ENCODE measurements around the gene AUTS2.
"Not testable (repeated sequence)": the region's sequence is repeated elsewhere in the genome, so short reads cannot be mapped to it uniquely, and the experiment has no call there.

The AUTS2 gene

DNA sequence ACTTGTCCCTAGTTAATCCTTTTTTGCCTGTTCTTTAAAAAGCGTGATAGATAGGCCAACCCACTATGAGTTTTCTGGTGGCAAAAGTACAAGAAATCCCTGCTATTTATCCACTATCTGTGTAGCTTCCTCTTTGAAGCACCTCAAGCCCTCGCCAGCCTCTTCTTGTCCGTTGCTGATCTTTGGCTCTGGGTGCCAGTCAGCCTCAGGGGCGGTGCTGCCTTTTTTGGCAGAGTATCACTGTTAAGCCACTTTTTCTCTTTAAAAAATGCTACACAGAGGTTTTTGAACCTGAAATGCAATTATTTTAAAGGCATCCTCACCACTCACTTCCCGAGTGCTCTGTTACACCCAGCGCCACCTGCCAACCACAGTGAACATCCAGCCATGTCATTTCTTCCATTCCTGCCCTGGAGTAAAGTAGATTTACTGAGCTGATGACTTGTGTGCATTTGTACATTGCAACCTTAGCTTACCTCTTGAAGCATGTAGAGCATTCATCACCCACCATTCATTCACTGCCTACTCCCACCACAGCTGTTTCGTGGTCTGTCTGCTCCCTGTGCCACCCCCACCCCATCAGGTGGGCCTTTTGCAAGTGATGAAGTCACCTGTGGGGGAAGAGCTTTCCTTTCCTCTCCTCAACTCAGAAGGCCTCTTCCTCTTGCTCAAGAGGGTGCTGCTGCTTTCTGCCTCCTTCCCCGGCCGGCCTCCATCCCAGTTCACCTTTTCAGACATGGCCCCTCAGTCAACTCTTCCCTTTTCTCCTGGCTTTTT lies 1119.5 kb downstream of the AUTS2 start:
- DNase-seq (ENCODE audit: low read depth), result no peak

DNA sequence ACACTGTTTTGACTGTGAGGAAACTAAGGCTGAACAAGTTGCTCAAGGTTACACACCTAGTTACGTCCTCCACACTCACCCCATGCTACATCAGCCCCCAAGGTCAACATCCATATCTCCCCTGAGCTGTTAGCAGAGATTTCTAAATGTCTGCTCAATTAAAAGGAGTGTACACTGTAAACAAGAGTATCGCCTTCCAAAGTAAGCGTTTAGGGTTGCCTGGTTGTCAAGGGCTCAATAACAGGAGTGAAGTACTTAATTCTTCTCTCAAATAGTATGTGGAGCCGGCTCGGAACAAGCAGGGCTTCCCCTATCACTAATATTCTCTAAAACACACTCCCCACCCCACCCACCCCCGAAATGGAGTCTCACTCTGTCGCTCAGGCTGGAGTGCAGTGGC lies 1120.8 kb downstream of the AUTS2 start:
- DNase-seq (ENCODE audit: low read depth), result no peak

DNA sequence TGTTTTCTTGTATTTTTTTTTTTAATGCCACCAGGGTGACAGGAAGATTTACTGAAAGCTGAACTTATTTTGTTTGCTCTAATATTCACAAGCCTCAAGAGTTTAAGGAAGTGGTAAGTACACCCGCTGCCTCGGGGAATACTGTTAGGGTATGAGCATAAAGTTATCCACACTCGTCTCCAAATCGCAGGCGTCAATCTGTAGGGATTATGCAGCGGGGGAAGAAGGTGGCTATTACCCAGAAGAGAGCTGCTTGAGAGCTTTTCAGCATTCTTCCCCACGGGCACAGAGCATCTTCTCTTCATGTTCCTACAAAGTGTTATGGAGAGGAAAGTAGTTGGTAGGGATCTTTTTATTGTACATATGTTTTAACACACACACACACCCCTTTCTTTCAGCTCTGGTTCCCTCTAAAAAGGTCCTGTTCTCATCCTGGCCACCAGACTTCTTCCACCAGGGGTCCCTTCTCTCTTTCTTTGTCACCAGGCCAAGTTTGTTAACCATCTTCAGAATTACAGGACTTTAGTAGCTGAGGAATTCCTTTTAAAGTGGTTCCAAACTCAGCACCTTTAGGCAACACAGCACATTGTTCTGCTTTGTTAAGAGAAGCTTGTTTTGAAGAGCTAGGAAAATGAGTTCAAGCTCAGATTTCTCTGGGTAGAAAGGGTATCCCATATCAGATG lies 1122.1 kb downstream of the AUTS2 start:
- DNase-seq (ENCODE audit: low read depth), result no peak

DNA sequence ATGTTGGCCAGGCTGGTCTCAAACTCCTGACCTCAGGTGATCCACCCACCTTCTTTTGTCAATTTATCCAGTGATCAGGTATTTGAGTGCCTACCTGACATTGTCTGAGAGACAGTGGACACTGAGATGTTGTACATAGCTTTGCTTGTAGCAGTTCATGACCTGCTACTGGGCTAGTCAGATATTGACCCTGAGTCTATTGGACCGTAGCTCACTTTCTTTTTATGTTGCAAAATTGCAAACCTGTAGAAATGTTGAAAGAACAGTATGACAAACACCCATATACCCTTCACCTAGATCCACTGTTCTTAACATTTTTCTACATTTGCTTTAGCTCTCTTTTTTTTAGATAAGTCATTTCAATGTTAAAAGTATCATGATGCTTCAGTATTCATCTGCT lies 1123.2 kb downstream of the AUTS2 start:
- no peak for DNase-seq (ENCODE audit: low read depth)

DNA sequence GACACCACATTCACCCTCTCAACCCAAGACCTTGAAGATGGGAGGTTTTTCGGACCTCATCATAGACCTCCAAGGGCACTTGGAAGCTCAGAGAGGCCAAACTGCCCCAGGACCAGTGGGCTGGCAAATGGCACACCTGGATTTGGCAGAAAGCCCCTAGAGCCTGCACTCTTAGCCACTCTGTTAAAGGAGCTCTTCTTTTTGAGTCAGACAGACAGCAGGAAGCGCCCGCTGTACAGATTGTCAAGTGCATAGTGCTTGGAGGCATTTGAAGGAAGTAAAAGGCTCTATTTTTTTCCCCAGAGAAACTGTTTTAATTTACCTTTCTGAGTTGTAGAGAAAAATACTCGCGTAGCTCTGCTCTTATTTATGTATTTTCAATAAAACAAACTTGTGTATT lies 1125.1 kb downstream of the AUTS2 start:
- DNase-seq (ENCODE audit: low read depth), result no peak

DNA sequence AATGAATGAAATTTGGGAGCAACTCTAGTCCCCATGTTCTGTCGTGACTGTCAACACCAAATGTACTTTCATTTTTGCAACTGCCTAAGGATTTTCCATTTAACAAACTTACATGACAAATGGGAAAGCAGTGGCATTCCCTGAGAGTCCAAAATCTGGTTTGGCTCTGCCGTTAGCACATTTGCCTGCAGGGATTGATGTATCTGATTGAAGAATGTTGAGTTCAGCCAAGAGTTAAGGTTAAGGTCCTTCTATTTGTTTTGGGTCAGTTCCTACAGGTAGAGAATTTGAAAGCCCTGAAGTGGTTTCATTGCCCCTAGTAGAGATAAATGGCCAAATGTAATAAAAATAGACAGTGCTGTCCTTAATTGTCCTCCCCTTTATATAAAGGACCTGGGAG lies 1127.2 kb downstream of the AUTS2 start:
- no peak for DNase-seq (ENCODE audit: low read depth)

DNA sequence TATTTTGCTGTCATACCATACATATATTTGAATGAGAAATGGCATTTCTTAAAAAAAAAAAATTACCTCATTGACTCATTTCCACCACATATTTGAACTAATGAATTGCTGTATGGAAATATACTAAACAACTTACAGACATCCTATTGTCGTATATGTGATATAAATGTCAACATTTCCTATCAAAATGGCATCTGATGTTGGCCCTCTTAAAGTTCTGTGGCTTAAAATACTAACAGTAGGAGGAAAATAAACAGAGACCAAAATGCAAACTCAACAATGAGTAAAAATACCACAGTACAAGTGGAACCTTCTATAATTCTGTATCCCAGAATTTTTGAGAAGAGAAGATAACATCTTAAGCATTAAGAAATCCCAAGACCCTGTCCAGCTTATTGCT lies 1128.0 kb downstream of the AUTS2 start:
- DNase-seq (ENCODE audit: low read depth), result no peak

DNA sequence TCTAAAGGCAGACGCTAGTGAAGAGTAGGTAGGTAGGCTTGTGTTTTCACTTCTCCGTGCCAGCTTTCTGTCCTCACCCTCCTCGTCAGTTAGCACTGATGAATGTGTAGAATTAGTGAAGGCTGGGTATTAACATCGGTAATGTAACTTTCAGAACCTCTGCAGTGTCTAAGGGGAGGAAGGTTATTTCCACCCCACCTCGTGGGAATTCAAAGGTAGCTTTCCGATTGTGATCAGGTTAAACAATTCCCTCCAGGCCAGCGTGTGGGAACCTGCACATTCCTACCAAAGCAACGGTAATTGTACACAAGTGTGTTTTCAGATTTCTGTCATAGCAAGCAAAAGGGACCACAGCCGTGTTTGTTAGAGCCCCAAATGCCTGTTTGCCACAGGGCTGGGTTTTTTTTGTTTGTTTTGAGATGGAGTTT lies 1128.7 kb downstream of the AUTS2 start:
- DNase-seq (ENCODE audit: low read depth), result no peak

DNA sequence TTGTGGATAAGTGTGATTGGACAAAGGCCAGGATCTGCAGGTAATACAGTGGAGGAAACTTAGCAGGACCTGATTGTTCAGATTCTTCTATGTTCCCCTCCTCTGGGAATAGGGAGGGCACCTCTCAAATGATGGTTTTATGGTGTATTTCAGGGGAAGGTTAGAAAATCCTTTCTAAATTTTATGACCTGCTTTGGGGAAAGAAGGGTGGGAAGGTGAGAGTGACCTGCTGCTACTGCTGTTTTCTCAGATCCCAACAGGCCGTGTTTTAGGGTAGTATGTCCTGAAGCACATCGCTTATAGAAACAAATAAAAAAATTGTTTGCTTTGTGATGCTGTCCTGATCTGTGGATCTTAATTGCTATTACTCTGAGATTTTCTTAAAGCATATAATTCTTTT lies 1129.6 kb downstream of the AUTS2 start:
- no peak for DNase-seq (ENCODE audit: low read depth)

DNA sequence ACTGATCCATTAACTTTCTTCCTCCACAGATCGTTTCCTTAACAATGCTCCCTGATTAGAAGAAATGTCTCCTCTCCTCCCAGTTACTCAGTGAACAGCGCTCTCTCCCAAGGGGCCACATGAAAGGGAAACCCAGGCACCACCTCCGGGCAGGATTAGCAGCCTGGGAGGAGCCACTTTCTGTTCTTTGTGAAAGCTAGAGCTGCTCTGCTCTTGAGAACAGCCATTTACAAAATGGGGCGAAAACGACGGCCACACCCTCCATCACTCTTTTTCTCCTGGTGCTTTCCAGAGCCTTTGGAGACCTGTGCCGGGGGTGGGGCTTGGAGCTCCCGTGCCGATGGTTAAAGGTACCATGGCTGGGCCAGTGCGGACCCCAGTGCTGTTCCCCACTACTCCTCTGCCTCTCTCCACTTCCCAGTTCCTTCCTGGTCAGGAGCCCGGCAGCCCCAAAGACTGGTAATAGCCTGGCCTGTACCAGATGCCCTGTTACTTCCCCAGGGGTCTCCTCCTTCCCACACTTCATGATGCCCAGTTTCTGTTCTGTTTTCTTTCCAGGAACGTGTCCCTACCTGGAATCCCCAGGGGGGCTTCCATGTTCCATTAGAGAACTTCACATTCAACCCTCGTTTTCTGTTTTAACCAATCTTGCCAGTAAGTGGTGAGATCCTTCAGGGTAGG lies 1130.7 kb downstream of the AUTS2 start:
- DNase-seq (ENCODE audit: low read depth), result no peak

DNA sequence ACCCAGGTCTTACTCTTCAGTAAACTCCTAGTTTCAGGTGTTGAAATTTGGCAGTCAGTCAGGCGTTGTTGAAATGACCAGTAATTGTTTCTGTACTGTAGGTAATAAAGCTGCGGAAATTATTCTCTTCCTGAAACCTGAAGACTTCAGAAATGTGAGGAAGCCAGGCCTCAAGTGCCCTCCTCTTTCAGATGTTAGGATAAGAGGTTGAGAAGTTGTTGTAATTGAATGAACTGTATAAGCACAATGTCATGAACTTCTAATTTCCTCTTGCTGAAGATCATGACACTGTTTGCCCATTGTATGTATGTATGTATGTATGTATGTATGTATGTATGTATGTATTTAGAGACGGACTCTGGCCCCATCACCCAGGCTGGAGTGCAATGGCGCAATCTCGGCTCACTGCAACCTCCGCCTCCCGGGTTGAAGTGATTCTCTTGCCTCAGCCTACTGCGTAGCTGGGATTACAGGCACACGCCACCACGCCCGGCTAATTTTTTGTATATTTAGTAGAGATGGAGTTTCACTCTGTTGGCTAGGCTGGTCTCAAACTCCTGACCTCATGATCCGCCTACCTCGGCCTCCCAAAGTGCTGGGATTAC lies 1131.4 kb downstream of the AUTS2 start:
- not testable (repeated sequence) for DNase-seq (ENCODE audit: low read depth)

DNA sequence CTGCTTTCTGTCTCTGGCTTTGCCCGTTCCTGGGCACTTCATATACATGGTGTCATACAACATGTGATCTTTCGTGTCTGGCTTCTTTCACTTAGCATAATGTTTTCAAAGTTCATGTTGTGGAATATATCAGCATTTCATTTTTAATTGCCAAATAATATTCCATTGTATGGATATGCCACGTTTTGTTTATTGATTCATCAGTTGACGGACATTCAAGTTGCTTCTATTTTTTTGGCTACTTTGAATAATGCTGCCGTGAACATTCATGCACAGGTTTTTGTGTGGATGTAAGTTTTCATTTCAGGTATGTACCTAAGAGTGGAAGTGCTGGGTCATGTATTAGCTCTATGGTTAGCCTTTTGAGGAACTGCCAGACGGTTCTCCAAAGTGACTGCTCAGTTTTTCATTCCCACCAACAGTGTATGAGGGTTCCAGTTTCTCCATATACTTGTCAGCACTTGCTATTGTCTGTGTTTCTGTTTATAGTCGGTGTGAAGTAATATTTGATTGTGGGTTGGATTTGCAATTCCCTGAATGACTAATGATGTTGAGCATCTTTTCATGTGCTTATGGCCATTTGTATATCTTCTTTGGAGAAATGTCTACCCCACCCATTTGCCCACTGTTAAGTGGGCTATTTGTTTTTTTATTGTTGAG lies 1132.3 kb downstream of the AUTS2 start:
- DNase-seq (ENCODE audit: low read depth), result no peak

DNA sequence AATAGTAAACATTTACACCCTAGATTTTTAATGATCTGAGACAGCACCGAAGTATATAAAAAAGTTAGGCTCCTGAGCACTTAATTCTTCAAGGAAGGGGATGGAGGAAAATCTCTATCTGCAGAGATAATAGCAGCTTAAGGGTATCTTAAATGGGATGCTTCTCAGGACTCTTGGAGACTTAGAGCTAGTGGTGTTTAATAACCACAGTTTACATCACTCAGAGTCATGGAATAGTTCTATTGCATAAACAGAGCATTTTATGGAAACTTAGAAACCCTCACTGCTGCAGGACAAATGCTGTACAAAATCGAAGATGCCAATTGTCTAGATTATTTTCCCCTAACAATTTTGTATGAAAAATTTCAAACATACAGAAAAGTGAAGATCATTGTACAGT lies 1134.8 kb downstream of the AUTS2 start:
- no peak for DNase-seq (ENCODE audit: low read depth)

DNA sequence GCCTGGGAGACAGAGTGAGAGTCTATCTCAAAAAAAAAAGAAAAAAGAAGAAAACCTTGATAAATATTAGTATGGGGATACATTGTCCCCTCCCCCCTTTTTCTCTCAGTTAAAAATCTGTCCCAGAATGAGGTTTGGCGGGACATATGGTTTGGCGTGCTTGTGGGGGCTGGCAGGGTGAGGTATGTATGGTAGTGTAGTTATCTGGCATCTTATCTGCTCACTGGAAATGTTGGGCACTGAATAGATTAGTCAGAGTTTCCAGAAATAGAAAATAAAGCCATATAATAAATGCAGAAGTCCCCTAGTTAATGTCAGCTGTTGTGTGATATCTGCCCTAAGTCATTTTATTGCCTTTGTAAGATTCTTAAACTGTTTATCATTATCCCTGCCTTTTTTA lies 1136.1 kb downstream of the AUTS2 start:
- no peak for DNase-seq (ENCODE audit: low read depth)

DNA sequence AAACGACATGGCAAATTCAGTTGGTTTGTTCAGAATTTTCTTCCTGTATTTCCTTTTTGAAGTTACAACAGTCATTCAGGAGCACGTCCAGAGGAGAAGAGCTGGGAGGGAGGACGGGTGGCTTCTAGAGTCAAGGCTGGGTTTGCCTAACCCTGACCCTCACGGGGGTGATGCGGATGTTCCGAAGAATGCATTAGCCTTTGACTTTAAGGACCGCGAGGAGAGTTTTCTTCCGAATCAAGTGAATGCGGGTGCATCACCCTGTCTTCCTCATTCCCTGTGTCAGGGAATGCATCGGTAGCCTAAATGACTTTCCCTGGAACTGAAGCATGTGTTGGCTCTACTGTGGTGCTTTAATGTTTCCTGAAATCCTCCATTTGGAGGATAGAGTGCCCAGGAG lies 1137.0 kb downstream of the AUTS2 start:
- DNase-seq (ENCODE audit: low read depth), result no peak

DNA sequence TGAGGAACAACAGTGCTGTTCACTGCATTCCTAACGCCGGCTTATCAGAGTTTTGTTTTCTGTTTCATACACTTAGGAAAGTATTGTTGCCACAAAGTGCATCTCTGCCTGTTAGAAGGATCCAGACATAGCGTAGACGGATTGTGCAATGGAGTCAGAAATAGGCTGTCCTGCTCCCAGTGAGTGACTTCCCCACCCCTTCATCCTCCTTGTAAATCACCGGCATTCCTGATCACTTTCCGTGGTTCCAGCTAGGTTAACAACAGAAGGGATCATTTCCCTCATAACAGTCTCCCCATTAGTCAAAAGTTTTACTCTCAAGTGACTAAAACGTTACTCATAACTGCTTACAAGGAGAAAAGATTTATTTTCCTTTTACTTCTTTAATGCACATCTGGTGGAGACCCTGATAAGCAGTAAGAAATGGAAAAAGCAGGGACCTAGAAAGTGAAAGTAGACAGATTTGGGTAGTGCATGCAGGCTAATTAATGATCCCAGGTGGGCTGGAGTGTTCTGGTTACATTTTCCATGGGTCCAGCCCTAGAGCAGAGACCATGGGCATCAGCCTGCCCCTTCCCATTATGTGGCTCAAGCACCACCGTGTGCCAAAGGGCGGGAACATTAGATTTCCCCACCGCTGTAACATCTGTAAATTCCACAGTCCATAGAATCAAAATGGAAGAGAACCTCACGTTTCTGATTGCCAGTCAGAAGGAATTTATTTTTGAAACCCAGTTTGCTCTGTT lies 1138.6 kb downstream of the AUTS2 start:
- DNase-seq (ENCODE audit: low read depth), result no peak

DNA sequence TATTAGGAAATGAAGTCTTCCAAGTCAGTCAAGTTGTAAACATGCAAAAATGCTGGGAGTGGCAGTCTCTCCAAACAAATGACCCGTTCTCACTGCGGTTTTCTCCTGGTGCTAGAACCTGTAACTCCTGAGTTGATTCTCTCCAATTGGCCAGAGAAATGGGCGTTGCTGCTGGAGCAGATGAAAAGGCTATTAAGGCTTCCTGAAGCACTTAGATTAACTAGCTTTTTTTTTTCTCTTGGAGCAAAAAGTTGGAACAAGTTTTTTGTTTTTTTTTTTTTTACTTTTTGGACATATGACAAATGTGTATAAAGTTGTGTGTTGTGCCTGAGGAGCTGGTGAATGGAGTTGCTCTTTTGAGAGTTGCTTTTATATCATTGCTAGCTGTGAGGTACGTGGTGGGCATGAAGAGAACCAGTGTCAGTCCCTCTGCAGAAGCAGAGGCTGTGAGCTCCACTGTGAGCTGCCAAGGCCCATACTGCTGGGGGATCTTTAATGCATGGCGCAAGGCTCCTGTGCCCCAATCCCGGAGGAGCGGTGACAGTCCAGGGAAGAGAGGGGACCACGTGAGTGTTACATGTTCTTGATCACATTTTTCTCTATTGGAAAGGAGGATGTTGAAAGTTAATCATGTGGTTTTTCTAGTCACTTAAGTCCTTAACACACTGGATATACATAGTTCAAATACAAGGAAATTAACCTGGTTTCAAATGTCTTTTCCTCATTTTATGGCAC lies 1140.0 kb downstream of the AUTS2 start:
- no peak for DNase-seq (ENCODE audit: low read depth)

DNA sequence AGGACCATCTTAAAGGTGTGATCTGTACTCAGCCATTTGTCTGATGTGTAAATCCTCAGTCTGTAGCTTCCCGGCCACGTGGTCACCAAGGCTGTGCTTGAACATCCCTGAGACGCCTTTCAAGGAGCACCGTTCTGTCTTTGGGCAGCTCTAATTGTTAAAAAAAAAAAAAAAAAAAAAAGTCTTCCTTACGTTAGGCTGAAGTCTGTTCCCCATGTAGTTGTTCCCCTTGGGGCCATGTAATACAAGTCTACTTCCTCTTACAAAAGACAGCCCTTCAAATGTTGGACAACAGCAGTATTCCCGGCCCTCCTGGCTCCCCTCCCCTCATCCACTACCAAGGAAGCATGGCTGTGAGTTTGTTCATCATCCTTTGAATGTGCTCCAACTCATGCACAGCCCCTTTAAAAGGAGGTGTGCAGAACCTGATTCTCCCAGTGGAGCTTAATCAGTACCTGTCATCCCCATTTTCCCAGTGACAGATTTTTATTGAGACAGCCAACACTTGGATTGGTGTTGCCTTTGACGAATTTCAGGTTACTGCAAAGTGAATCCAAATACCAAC lies 1141.5 kb downstream of the AUTS2 start:
- no peak for DNase-seq (ENCODE audit: low read depth)

DNA sequence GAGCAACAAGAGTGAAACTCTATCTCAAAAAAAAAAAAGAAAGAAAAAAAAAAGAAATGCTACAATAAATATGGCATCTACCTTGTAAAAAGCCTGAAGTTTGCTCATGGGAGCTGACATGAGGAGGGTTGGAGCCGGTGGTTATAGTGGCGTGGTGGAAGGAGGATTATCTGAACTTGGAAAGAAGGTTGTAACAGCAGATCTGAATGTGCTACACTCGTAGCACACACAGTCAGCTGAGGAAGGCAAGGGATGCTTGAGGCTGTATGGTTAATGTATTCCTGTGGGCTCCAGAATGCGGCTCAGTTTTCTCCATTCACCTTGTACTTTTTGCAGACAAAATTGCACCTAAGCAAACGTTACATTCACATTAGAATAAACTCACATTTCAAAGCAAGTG lies 1143.4 kb downstream of the AUTS2 start:
- DNase-seq (ENCODE audit: low read depth), result no peak

DNA sequence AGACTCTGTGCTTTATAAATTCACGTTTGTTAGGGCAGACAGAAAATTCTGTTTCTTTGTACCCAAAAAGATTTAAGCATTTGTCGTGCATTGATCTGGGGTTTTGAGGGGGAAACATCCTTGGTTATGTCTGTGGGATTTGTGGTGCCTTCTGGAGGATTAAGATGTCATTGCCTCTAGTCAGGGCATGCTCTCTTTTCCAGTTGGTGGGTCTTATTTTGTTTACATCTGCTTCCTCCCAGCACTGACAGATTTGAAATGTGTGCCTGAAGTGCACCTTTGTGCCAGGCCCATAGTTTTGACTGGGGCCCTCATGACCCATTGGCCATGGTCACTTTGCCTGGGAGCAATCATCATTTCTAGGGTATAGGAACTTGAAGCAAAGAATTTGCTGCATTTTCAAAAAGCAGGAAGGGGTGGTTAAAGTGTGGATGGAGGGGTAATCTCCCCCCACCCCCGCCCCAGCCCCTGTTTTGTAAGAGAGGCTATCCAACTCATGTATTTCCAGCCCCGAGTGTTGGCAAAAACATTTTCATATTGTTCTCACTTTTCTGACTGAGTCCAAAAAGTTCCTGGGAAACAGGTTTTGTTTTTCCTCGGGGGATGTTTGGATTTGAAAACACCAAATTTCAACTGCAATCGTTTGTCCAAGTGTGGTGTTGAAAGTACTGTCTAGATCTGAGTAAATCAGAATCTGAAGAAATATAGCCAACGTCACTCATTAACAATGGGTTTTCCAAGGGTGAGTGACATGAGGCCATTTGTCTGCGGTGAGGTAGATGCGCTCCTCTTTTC lies 1145.5 kb downstream of the AUTS2 start:
- DNase-seq (ENCODE audit: low read depth), result no peak

All from HS-5 (cell line).